Stomach smooth muscle (tissue), 2 donors: Measurements from ENCODE around the gene PRR5.
"Not testable (repeated sequence)": the region's sequence is repeated elsewhere in the genome, so short reads cannot be mapped to it uniquely, and the experiment has no call there.

Source experiments
- H3K27ac ChIP-seq: one replicate; pipeline ENCODE4 v1.7.0; 2013; ENCODE audit warnings: mild to moderate bottlenecking, low read length, inconsistent platforms
- H3K27me3 ChIP-seq, 2 donors: one replicate each; pipeline ENCODE4 v1.7.0; 2013; ENCODE audit warnings: low read length in 2 of 2; ENCODE audit not compliant: insufficient read depth in 2 of 2, control insufficient read depth in 1 of 2
- H3K36me3 ChIP-seq, 2 donors: one replicate each; pipeline ENCODE4 v1.7.0; 2013; ENCODE audit warnings: low read length in 2 of 2; ENCODE audit not compliant: control insufficient read depth in 2 of 2, insufficient read depth in 2 of 2
- H3K4me1 ChIP-seq: one replicate; pipeline ENCODE4 v1.7.0; 2013; ENCODE audit warnings: low read length; ENCODE audit not compliant: control insufficient read depth, insufficient read depth
- H3K4me3 ChIP-seq, 2 donors: one replicate each; pipeline ENCODE4 v1.7.0; 2013; ENCODE audit warnings: low read length in 2 of 2
- H3K9ac ChIP-seq, 2 donors: one replicate each; pipeline ENCODE4 v1.7.0; 2013; ENCODE audit warnings: low read length in 2 of 2, mild to moderate bottlenecking in 1 of 2
- H3K9me3 ChIP-seq, 2 donors: one replicate each; pipeline ENCODE4 v1.7.0; 2013; ENCODE audit warnings: low read length in 2 of 2; ENCODE audit not compliant: control insufficient read depth in 2 of 2
- donor health status: healthy.
- donor health status: Pancreatic carcinoma.

Gene PRR5

DNA sequence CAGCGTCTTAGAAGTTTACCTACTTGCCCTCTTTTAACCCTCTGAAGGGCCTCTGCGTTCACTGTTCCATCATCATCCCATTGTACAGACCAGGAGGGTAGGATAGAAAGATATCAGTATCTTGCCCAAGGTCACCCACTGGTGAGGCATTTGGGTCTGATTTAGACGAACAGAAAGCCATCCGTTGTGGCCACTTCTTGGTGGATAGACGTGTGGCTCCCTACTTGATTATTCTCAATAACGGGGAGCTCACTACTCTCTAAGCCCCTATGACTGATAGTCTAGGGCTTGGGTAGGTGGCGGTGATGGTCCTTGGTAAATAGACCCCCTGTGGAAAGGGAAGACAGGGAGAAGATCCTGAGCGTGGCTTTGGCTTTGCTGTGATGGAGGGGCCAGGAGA, 28.6 kb upstream of the PRR5 start:
- H3K9me3 ChIP-seq, result no peaks in the 10 kb centered on the region
- no peaks in the 10 kb centered on the region for H3K36me3 ChIP-seq
- peaks cover 11% of the 10 kb centered on the region for H3K4me1 ChIP-seq
- H3K9ac ChIP-seq, result no peak overlapping the region
- no peak overlapping the region for H3K4me3 ChIP-seq
- H3K27ac ChIP-seq, result no peak overlapping the region
- peaks cover 16 to 18% of the 10 kb centered on the region in 2 donors for H3K27me3 ChIP-seq

DNA sequence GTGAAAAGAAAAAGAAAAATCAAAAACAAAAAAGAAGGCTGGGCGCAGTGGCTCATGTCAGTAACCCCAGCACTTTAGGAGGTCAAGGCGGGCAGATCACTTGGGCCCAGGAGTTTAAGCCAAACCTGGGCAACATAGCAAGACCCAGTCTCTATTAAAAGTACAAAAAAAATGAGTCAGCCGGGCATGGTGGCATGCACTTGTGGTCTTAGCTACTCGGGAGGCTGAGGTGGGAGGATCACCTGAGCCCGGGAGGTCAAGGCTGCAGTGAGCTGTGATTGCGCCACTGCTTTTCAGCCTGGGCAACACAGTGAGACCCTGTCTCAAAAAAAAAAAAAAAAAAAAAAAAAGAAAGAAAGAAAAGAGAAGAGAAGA, 26.0 kb upstream of the PRR5 start:
- not testable (repeated sequence) for H3K27ac ChIP-seq, H3K4me1 ChIP-seq, H3K27me3 ChIP-seq, H3K9me3 ChIP-seq, H3K9ac ChIP-seq, H3K36me3 ChIP-seq, H3K4me3 ChIP-seq

DNA sequence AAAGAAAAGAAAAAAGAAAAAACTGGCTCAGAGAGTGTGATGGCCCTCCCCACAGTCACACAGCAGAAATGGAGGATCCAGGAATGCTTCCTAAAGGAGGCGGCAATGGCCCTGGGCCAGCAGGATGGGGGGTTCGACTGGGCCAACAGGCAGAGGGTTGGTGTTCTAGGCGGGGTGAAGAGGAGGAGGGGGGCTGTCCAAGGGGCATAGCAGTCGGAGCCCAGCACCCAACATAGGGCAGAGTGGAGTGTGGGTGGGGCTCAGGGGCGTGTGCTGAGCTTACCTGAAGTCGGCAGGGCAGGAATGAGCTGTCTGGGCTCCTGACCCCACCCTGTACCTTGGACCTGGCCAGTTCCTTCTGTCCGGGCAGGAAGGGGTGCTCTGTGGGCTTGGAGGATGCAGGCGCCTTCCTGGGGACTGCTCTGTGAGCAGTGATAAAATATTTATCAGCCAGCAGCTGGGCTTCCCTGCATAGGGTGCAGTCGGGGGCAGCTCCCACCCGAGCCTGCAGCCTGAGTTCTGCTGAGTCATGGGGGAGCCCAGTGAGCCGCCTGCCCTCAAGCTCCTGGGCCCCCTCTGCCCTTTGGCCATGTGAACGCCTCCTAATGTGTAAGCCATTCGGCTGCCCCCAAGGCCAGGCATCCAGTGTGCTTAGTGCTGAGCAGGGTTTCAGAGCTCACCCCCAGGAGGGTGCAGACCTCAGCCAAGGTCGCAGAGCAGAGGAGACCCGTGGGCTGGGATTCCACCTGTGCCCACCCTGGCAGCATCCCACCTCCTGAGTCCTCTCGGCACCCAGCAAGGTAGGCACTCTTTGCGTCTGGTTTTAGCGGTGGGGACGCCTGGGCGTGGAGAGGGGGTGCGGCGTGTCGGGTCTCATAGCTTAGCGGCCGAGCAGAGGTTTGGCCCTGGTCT, 25.3 kb upstream of the PRR5 start:
- Histone ChIP-seq H3K27me3 (peaks cover 0 to 6% of the 10 kb centered on the region in 2 donors), H3K9ac (no peak overlapping the region), H3K36me3 (no peaks in the 10 kb centered on the region), H3K4me1 (peaks cover 3% of the 10 kb centered on the region), H3K27ac (no peak overlapping the region), H3K4me3 (no peak overlapping the region), H3K9me3 (no peaks in the 10 kb centered on the region)

DNA sequence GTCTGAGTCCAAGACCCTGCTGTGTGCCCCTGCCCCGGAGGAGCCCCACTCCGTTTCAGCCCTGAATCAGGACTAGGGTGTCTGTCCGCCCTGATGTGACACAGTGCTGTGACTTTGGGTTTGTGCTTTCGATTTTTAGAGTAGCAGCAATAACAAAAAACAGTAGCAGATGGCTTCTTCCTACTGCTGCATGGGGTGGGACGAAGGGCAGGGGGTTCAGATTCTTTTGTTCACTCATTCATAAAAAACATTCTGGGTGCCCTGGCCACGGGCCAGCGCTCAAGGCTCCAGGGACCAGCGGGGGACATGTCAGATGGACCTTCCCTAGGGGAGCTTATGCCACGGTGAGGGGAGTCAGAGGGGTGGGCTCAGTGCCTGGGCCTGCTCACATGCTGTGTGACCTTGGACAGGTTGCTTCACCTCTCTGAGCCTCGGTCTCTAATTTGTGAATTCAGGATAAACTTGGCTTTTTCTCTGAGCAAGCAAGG, 24.6 kb upstream of the PRR5 start:
- H3K36me3 ChIP-seq, result no peaks in the 10 kb centered on the region
- H3K4me3 ChIP-seq, result no peak overlapping the region
- H3K27ac ChIP-seq, result no peak overlapping the region
- H3K4me1 ChIP-seq, result peaks cover 3% of the 10 kb centered on the region
- H3K27me3 ChIP-seq, result peaks cover 0 to 6% of the 10 kb centered on the region in 2 donors
- H3K9me3 ChIP-seq, result no peaks in the 10 kb centered on the region
- H3K9ac ChIP-seq, result no peak overlapping the region

DNA sequence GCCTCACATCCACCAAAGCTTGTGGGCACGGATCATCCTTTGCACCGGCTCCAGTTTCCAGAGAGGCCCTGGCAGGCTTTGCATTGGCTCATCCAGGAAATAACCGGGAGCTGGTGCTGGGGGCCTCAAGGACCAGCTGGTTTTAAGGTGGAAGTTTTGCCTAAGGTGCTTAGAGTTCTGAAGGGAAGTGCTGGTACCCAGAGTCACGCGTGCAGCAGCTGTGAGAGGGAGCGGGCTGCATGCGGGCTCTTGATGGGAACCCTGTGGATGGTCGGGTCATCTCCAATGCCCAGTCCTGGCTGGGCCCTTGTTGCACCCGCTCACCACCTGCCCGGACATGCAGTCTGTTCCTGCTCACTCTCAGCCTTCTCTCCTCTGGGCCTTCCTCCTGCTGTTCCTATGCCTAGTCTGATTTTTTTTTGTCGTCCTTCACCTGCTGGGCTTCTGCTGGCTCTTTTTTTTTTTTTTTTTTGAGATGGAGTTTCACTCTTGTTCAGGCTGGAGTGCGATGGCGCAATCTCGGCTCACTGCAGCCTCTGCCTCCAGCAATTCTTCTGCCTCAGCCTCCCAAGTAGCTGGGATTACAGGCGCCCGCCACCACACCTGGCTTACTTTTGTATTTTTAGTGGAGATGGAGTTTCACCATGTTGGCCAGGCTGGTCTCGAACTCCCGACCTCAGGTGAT, 24.0 kb upstream of the PRR5 start:
- H3K9ac ChIP-seq, result no peak overlapping the region
- no peaks in the 10 kb centered on the region for H3K9me3 ChIP-seq
- H3K36me3 ChIP-seq, result no peaks in the 10 kb centered on the region
- H3K4me1 ChIP-seq, result peaks cover 3% of the 10 kb centered on the region
- no peak overlapping the region for H3K4me3 ChIP-seq
- peaks cover 0 to 6% of the 10 kb centered on the region in 2 donors for H3K27me3 ChIP-seq
- H3K27ac ChIP-seq, result no peak overlapping the region

DNA sequence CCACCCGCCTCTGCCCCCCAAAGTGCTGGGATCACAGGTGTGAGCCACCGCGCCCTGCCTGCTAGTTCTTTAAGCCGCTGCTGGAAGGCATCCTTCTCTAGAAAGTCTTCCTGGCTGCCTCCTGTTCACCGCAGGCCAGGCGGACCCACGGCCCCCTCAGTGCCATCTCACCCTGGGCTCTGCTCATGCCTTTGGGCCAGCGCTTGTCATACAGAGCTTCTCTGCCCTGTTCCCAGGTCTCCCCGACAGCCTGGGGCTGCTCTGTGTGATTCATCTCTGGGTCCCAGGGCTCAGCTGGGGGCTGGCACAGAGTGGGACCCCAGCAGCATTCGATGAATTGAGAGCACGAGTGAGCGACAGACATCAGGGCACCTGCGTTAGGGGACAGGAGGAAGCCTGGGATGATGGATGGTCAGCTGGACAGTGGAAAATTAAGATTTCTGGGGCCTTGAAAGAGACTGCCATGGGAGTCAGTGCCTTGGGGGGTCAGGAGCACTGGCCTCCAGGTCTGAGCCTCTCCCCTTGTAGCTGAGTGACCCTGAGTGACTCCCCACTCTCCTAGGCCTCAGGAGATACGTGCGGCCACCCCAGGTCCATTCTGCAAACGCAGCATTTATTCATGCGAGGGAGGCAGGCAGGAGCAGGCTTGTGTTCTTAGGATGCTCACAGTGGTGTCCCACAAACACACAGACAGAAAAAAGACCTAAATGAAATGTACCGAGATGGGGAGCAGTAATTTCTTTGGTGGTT, 23.3 kb upstream of the PRR5 start:
- Histone ChIP-seq H3K27ac (no peak overlapping the region), H3K9me3 (no peaks in the 10 kb centered on the region), H3K27me3 (peaks cover 0 to 6% of the 10 kb centered on the region in 2 donors), H3K4me3 (no peak overlapping the region), H3K4me1 (peaks cover 3% of the 10 kb centered on the region), H3K36me3 (no peaks in the 10 kb centered on the region), H3K9ac (no peak overlapping the region)

DNA sequence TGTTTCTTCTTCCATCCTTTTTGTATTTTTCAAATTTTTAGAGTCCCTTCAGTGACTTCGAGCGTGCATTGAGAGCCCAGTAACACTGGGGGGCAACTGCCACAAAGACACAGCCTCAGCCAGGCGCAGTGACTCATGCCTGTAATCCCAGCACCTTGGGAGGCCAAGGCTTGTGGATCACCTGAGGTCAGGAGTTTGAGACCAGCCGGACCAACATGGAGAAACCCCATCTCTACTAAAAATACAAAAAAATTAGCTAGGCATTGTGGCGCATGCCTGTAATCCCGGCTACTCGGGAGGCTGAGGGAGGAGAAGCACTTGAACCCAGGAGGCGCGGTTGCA, 22.7 kb upstream of the PRR5 start:
- not testable (repeated sequence) for H3K9ac ChIP-seq, H3K36me3 ChIP-seq, H3K9me3 ChIP-seq, H3K4me3 ChIP-seq, H3K4me1 ChIP-seq, H3K27me3 ChIP-seq, H3K27ac ChIP-seq

DNA sequence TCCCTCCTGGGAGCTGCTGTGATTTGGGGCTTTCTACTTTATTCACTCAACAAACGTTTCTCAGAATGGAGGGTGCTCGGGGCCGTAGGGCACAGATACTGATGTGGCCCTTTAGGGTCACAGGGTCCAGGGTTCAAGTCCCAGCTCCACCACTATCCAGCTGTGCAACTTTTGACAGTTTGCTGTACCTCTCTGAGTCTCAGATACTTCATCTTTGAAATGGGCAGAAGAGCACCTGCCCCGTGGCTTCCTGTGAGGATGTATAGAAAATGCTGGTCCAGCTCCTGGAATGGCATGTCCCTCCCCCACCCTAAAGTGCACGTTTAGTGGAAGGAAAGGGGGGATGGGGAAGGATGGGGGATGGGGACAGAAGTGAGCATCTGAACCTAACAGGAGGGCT, 21.9 kb upstream of the PRR5 start:
- peaks cover 6% of the 10 kb centered on the region for H3K4me1 ChIP-seq
- H3K36me3 ChIP-seq, result no peaks in the 10 kb centered on the region
- H3K27me3 ChIP-seq, result peaks cover 0 to 6% of the 10 kb centered on the region in 2 donors
- H3K9ac ChIP-seq, result no peak overlapping the region
- H3K4me3 ChIP-seq, result no peak overlapping the region
- H3K9me3 ChIP-seq, result no peaks in the 10 kb centered on the region
- H3K27ac ChIP-seq, result no peak overlapping the region

DNA sequence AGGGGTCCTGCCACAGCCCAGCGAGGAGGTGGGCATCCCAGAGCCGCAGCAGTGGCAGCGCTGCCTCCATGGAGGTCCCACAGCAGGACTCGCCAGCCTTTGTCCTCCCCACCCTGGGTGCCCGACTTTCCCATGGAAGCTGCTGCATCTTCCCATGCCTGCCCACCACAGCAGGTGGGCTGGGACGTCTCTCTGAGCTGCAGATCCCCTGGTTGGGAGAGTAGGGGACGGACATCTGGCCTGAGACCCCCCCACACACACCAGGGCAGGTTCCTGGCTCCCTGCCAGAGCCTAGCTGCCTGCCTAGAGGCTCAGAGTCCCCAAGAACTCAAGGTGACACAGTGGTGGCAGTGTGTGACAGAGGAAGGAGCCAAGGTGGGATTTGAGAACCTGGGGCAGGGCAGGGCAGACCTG, 21.5 kb upstream of the PRR5 start:
- Histone ChIP-seq H3K36me3 (no peaks in the 10 kb centered on the region), H3K9ac (no peak overlapping the region)

DNA sequence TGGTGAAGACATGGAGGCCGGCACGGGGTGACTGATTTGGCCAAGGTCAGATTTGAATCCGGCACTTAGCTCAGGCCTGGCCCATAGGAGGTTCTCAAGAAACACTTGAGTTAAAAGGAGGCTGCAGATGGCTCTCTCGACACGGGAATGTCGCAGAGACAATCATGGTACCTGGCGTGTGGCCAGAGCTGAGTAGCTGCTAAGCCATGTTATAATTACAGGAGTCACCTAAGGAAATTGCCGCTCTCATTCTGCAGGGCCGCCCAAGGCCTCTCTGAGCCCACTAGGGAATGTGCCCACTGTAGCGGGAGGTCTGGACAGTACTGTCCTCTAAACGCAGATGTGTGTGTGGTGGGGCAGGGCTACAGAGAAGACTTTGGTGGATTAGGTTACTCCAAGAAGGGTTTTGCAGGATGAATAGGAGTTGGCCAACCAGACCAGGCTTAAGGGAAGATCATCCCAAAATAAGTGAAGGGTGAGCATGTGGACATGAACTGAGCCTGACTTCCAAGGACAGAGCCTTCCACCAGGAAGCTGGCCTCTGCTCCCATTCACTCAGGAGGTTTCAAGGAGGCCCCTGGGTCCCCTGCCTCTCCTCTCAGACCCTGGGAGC, 19.3 kb upstream of the PRR5 start:
- H3K27me3 ChIP-seq, result no peaks in the 10 kb centered on the region
- H3K9ac ChIP-seq, result no peak overlapping the region
- peaks cover 4% of the 10 kb centered on the region for H3K4me1 ChIP-seq
- H3K27ac ChIP-seq, result no peak overlapping the region
- H3K36me3 ChIP-seq, result no peaks in the 10 kb centered on the region
- no peak overlapping the region for H3K4me3 ChIP-seq
- H3K9me3 ChIP-seq, result no peaks in the 10 kb centered on the region

More for the DNA sequence above, 21.5 kb upstream of the PRR5 start:
- peaks cover 0 to 4% of the 10 kb centered on the region in 2 donors for H3K27me3 ChIP-seq
- H3K4me1 ChIP-seq, result peaks cover 6% of the 10 kb centered on the region
- H3K4me3 ChIP-seq, result no peak overlapping the region
- H3K27ac ChIP-seq, result no peak overlapping the region
- no peaks in the 10 kb centered on the region for H3K9me3 ChIP-seq
